HUES48 (cell line): ENCODE data around the gene ARID3C.
A peak's percentile ranks its signal among the peaks of the same experiment; 100 is the strongest.

ENCODE experiments used
- H3K27ac ChIP-seq: one replicate; pipeline ENCODE4 v1.7.0; 2013; ENCODE audit warnings: low read depth, low read length, inconsistent platforms
- H3K27me3 ChIP-seq: 2 replicates; pipeline ENCODE4 v1.6.1; 2013; ENCODE audit warnings: mild to moderate bottlenecking, low read length; ENCODE audit not compliant: control insufficient read depth, insufficient read depth
- H3K36me3 ChIP-seq: 2 replicates; pipeline ENCODE4 v1.6.1; 2013; ENCODE audit warnings: low read length; ENCODE audit not compliant: control insufficient read depth, insufficient read depth
- H3K4me1 ChIP-seq: 2 replicates; pipeline ENCODE4 v1.6.1; 2013; ENCODE audit warnings: mild to moderate bottlenecking, low read length; ENCODE audit not compliant: control insufficient read depth, insufficient read depth
- H3K4me3 ChIP-seq: 2 replicates; pipeline ENCODE4 v1.5.1; 2013; ENCODE audit warnings: mild to moderate bottlenecking, low read depth, low read length
- H3K9ac ChIP-seq: 2 replicates; pipeline ENCODE4 v1.6.1; 2013; ENCODE audit warnings: mild to moderate bottlenecking, low read depth, low read length, moderate library complexity
- H3K9me3 ChIP-seq: 2 replicates; pipeline ENCODE4 v1.6.1; 2013; ENCODE audit warnings: low read length; ENCODE audit not compliant: control insufficient read depth, insufficient read depth

The ARID3C gene

GRCh38 chr9:34624475-34625185 is 4.2 kb downstream of the ARID3C start:
- Histone ChIP-seq H3K4me1 (peaks cover 3% of the 10 kb centered on the region; the same call in 1 of the 2 replicates), H3K36me3 (no peaks in the 10 kb centered on the region), H3K27me3 (peaks cover 76% of the 10 kb centered on the region), H3K4me3 (peak overlapping the region; percentile 38), H3K9me3 (no peaks in the 10 kb centered on the region), H3K27ac (no peak overlapping the region), H3K9ac (no peak overlapping the region)

DNA sequence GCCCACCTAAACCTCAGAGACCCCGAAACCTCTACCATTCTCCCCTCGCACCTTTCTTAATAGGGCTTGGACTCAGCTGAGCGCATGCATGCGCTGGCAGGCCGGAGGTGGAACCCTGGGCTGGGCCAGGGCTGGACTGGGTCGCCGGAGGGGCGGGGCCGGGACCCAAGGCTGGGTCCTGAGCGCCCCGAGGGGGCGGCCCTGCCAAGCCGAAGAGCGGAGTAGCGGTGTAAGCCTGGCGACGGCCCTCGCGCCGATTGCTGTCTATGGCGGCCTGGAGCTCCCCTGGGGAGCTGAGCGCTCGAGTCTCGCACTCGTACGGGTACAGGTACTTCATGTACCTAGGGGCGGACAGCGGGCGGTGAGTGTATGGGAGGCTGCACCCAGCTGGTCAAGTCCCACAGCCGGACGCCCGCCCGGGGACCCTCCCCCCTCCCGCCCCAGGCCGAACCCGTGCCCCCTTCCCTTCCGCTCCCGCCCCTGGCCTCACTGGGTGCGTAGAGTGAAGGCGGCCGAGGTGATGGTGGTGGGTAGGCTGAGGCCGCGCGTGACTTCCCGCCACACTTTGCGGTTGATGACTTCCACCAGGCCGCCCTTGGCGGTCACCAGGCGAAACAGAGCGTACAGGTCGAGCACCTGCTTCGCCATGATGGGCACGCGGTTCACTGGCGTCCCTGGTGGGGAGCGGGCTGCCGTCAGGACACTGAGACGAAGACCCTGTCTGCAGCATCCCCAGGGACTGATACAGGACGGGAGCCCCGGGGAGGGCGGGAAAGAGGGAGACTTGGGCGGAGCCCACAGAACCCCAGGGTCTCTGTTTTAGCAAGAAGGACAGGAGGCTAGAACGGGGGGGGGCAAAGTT is 5.3 kb downstream of the ARID3C start:
- Histone ChIP-seq H3K4me1 (peaks cover 3% of the 10 kb centered on the region; the same call in 1 of the 2 replicates), H3K27me3 (peaks cover 66% of the 10 kb centered on the region), H3K9me3 (no peaks in the 10 kb centered on the region), H3K4me3 (no peak overlapping the region), H3K36me3 (no peaks in the 10 kb centered on the region), H3K9ac (no peak overlapping the region), H3K27ac (no peak overlapping the region)

DNA sequence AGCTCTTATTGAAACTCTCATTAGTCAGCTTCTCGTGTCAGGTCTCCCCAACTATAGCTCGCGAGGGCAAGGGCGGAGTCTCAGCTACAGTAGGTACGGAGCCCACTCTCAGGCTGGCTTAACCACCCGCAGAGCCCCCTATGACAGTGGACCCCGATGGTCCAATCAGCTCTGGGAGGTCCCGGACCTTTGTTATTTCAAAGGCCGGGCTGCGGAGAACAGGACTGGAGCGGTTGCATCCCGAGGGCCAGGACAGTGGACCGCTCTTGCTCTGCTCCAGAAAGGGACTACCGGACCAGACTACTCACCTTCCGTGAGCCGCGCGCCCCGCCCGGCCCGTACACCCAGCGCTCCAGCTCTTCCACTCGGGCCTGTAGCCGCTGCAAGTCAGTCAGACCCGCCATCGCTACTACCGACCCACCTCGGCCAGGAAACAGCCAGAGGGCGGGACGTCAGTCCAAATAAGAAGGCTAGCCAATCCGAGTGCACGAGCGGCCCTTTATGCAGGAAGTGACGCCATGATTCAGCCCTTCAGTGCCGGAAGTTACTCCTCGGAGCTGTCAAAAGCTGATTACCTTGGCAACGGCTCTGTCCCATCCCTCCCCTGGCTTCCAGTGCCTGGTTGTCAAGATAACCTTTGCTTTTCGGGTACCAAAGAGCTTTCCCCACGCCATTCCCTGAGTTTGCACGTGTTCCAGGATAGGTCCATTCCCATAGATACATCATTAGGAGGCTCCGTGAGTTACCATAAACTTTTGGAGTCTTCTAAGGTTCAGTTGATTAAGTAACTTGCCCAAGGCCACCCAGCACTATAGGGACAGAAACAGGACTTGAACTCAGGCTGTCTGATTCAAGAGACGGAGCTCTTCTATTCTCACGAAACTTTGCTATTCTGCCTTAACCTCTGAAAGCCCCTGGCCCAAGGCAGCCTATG is 8.5 kb downstream of the ARID3C start, which contains the start of gene DCTN3:
DCTN3 (minus strand) TSS at position 435 of the 934 bp plus-strand sequence; CDS start at position 404, 31 bp downstream.
- Histone ChIP-seq H3K27ac (no peak within 1 kb of the TSS), H3K9ac (no peak within 1 kb of the TSS; the same call in 1 of the 2 replicates), H3K36me3 (0 out of 2 replicates have a peak, but pooled peaks cover 4% of the 10 kb centered on the region), H3K9me3 (no peaks in the 10 kb centered on the region), H3K4me3 (peak within 1 kb of the TSS; percentile 66), H3K4me1 (no peaks in the 10 kb centered on the region; the same call in 1 of the 2 replicates), H3K27me3 (peaks cover 33% of the 10 kb centered on the region)

DNA sequence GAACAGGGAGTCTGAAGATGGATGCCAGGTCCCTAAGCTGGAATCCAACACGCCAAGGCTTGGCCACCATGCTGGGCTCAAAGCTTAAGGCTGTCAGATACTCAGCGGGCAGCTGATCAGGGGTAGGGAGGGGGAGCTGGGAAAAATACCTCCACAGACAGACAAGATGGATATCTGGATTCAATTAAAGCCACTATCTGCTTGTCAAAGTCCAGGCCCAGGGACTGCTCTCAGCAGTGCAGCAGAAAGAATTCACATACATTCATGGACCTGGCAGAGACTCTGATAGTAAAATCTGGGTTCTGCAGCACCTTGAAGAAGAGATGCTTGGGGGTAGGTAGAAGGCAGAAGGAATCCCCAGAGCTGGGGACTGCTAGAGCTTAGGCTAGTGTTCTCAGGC is 13.7 kb downstream of the ARID3C start:
- H3K4me1 ChIP-seq, result peaks cover 8% of the 10 kb centered on the region; the same call in 1 of the 2 replicates
- H3K9ac ChIP-seq, result no peak overlapping the region
- H3K36me3 ChIP-seq, result 0 out of 2 replicates have a peak, but pooled peaks cover 4% of the 10 kb centered on the region
- H3K4me3 ChIP-seq, result no peak overlapping the region
- H3K27me3 ChIP-seq, result no peaks in the 10 kb centered on the region; the same call in none of the 2 replicates
- H3K27ac ChIP-seq, result no peak overlapping the region
- H3K9me3 ChIP-seq, result no peaks in the 10 kb centered on the region

DNA sequence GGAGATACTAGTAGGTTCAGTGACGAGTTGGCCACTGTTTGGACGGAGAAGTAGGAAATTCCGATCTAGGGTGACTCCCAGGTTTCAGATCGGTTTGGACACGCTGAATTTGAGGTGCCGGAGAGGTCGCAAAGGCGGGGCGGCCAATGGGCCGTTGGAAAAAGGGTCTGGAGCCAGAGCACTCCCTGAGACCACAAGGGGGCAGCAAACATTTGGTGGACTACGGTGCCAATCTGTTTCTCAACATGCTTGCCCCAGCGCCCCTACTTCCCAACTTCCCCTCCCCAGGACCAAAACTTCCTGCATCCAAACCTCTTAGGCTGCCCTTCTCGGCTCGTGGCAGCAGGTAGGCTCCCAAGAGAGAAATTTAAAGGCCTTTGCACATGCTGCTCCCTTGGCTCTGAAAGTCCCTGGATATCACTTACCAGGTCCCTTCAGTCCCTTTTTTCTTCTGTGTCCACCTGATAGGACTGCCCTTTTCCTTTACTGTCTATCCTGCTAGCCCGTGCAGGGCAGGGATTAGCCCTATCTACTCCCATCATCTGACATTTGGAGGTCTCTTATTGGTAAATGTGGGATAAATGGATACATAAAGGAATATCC is 16.0 kb downstream of the ARID3C start:
- Histone ChIP-seq H3K36me3 (0 out of 2 replicates have a peak, but pooled peaks cover 4% of the 10 kb centered on the region), H3K9ac (no peak overlapping the region), H3K4me3 (peak overlapping the region; percentile 94), H3K4me1 (peaks cover 8% of the 10 kb centered on the region; the same call in 1 of the 2 replicates), H3K27ac (no peak overlapping the region), H3K27me3 (no peaks in the 10 kb centered on the region; the same call in none of the 2 replicates), H3K9me3 (no peaks in the 10 kb centered on the region)

- H3K27ac ChIP-seq, result peak within 1 kb of the TSS; percentile 73
- H3K27me3 ChIP-seq, result no peaks in the 10 kb centered on the region; the same call in none of the 2 replicates
- H3K9me3 ChIP-seq, result no peaks in the 10 kb centered on the region
- H3K4me3 ChIP-seq, result peak within 1 kb of the TSS; percentile 94
- H3K9ac ChIP-seq, result peak within 1 kb of the TSS; percentile 84
- peaks cover 8% of the 10 kb centered on the region; the same call in 1 of the 2 replicates for H3K4me1 ChIP-seq
- no peaks in the 10 kb centered on the region for H3K36me3 ChIP-seq
These were observed 16.8 kb downstream of the ARID3C start, which contains the start of gene RPP25L for GRCh38 chr9:34611811-34612787. TSS of gene RPP25L (minus strand) at chr9:34612097. CDS start at chr9:34611296, 801 bp downstream.

- Histone ChIP-seq H3K27me3 (no peaks in the 10 kb centered on the region; the same call in none of the 2 replicates), H3K9ac (peak overlapping the region; percentile 84), H3K4me3 (peak overlapping the region; percentile 94), H3K27ac (peak overlapping the region; percentile 73), H3K9me3 (no peaks in the 10 kb centered on the region), H3K36me3 (no peaks in the 10 kb centered on the region), H3K4me1 (peaks cover 8% of the 10 kb centered on the region; the same call in 1 of the 2 replicates)
These were observed 17.5 kb downstream of the ARID3C start for GRCh38 chr9:34611251-34611810.

DNA sequence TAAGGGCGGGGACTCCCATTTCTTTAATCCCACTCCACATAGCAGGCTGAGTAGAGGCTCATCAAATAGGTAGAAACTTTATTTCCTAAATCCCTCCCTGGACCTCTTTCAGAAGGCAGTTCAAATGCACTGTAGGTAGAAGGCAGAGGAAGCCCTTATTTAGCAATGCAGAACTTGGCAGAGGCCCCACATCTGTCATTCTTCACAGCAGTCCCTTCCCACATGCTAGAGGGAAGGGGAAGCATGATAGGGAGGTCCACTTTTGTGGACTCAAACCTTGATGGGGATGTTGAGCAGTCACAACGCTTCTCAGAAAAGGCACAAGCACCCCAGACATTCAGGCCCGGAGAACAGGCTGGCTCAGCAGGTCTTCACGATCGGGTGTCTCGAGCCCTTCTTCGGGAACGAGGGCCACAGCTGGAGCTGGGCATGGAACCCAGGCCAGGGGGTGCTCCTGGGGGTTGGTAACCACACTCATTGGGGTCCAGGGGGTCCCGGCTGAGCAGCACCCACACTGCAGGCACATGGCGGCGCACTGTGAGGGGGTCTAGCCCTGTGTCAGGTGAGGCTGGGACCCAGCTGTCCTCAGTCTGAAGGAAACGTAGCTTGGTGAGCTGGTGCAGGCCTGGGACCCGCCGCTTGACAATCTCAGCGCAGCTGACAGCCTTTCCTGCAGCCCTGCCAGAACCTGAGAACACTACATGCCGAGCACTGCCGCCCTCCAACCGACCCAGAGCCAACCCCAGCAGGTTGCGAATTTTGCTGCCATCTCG is 18.2 kb downstream of the ARID3C start:
- peak overlapping the region; percentile 94 for H3K4me3 ChIP-seq
- peaks cover 8% of the 10 kb centered on the region; the same call in 1 of the 2 replicates for H3K4me1 ChIP-seq
- H3K9me3 ChIP-seq, result no peaks in the 10 kb centered on the region
- H3K36me3 ChIP-seq, result no peaks in the 10 kb centered on the region
- no peak overlapping the region for H3K27ac ChIP-seq
- H3K9ac ChIP-seq, result no peak overlapping the region
- H3K27me3 ChIP-seq, result peaks cover 2% of the 10 kb centered on the region
